SK-N-SH (cell line): ENCODE data around the gene FKBP8. TPM values are rescaled to one million over a fixed set of nuclear protein-coding genes. Genes with fewer than 3 reads are reported as not detected.

Source experiments
- CTCF ChIA-PET: fragments of 300-600, 350-600 bp; formaldehyde crosslinking; extraction: SDS; loops from one replicate; lab custom pipeline; 2021; lab: Yijun Ruan, JAX
- POLR2A ChIA-PET: fragments of 350-600 bp; sonication (Branson Sonifier 250); formaldehyde crosslinking; extraction: SDS; loops from one replicate; lab custom pipeline; 2020; ENCODE audit warnings: antibody characterized with exemption, inconsistent platforms; lab: Yijun Ruan, JAX
- DNase-seq: peaks from one replicate; pipeline ENCODE4 v3.0.0; 2012
- H2AFZ ChIP-seq: fragments of 200-600 bp; sonication (generic); 2 replicates; pipeline ENCODE4 v1.8.1; 2016; ENCODE audit warnings: antibody characterized with exemption, mild to moderate bottlenecking, low read depth
- H3F3A ChIP-seq: fragments of 200-600 bp; sonication (generic); replicated peaks from 2 replicates; pipeline ENCODE3; 2016; ENCODE audit warnings: antibody characterized with exemption, mild to moderate bottlenecking; ENCODE audit not compliant: insufficient read depth
- H3K27ac ChIP-seq, 2 experiments: fragments of 200-500 bp in 1 of 2; fragments of 200-600 bp in 1 of 2; sonication (Bioruptor generic) in 1 of 2; sonication (generic), shearing (Covaris generic) in 1 of 2; 2 replicates each; pipeline versions ENCODE4 v1.5.1 to v1.6.1; 2014 to 2016; ENCODE audit warnings: low read depth in 2 of 2, inconsistent platforms in 1 of 2, low read length in 1 of 2, mild to moderate bottlenecking in 1 of 2, mixed read lengths in 1 of 2
- H3K27me3 ChIP-seq: fragments of 200-600 bp; sonication (generic), shearing (Covaris generic); 2 replicates; pipeline ENCODE4 v1.6.1; 2016; ENCODE audit warnings: mixed run types; ENCODE audit not compliant: insufficient read depth
- H3K36me3 ChIP-seq, 2 experiments: fragments of 200-500 bp in 1 of 2; fragments of 200-600 bp in 1 of 2; sonication (Bioruptor generic) in 1 of 2; sonication (generic) in 1 of 2; replicated peaks in 1 of 2; 2 replicates each; pipeline versions ENCODE3 to v1.5.1; 2014 to 2016; ENCODE audit warnings: low read length in 1 of 2, mild to moderate bottlenecking in 1 of 2; ENCODE audit not compliant: insufficient read depth in 2 of 2, control insufficient read depth in 1 of 2
- H3K4me1 ChIP-seq, 2 experiments: fragments of 200-500 bp in 1 of 2; fragments of 200-600 bp in 1 of 2; sonication (Bioruptor generic) in 1 of 2; sonication (generic), shearing (Covaris generic) in 1 of 2; 2 replicates each; pipeline versions ENCODE4 v1.5.1 to v1.6.1; 2014 to 2016; ENCODE audit warnings: low read depth in 1 of 2, low read length in 1 of 2, mixed run types in 1 of 2; ENCODE audit not compliant: insufficient read depth in 2 of 2, control insufficient read depth in 1 of 2
- H3K4me2 ChIP-seq: fragments of 200-600 bp; sonication (generic), shearing (Covaris generic); 2 replicates; pipeline ENCODE4 v1.6.1; 2017; ENCODE audit warnings: mixed run types
- H3K4me3 ChIP-seq, 2 experiments: fragments of 200-500 bp in 1 of 2; fragments of 200-600 bp in 1 of 2; sonication (Bioruptor generic) in 1 of 2; sonication (generic), shearing (Covaris generic) in 1 of 2; 2 replicates each; pipeline versions ENCODE4 v1.5.1 to v1.8.1; 2014 to 2016; ENCODE audit warnings: low read depth in 2 of 2, inconsistent platforms in 1 of 2, low read length in 1 of 2, mild to moderate bottlenecking in 1 of 2, mixed read lengths in 1 of 2, moderate library complexity in 1 of 2
- H3K79me2 ChIP-seq: fragments of 200-600 bp; sonication (generic); 2 replicates; pipeline ENCODE4 v1.8.1; 2017; ENCODE audit warnings: mild to moderate bottlenecking; ENCODE audit not compliant: insufficient read depth
- H3K9ac ChIP-seq: fragments of 200-600 bp; sonication (generic); 2 replicates; pipeline ENCODE4 v1.6.1; 2017; ENCODE audit warnings: mixed run types
- H3K9me2 ChIP-seq: fragments of 200-600 bp; sonication (generic); 2 replicates; pipeline ENCODE4 v1.6.1; 2017; ENCODE audit warnings: mixed run types
- H3K9me3 ChIP-seq: fragments of 200-600 bp; sonication (generic); 2 replicates; pipeline ENCODE4 v1.6.1; 2017; ENCODE audit warnings: mixed run types, mild to moderate bottlenecking, moderate library complexity
- H4K20me1 ChIP-seq: fragments of 200-600 bp; sonication (generic); 2 replicates; pipeline ENCODE4 v1.6.1; 2017; ENCODE audit warnings: mild to moderate bottlenecking, mixed run types; ENCODE audit not compliant: insufficient read depth
- CHD2 ChIP-seq: fragments of 150-350 bp; IDR thresholded peaks from 2 replicates; pipeline ENCODE4 v1.6.1; 2018; ENCODE audit warnings: low read length; ENCODE audit not compliant: partially characterized antibody
- ELF1 ChIP-seq: IDR thresholded peaks from 2 replicates; pipeline ENCODE4 v1.4.0; 2012
- EP300 ChIP-seq, 2 experiments: IDR thresholded peaks; 2 replicates each; pipeline versions ENCODE4 v1.4.0 to v1.6.1; 2012; ENCODE audit warnings: borderline replicate concordance in 1 of 2, low read depth in 1 of 2, low read length in 1 of 2
- EZH2phosphoT487 ChIP-seq: fragments of 200-600 bp; sonication (generic); IDR thresholded peaks from 2 replicates; pipeline ENCODE4 v1.6.1; 2017; ENCODE audit warnings: low read depth, mixed run types, mild to moderate bottlenecking, antibody characterized with exemption, moderate library complexity, borderline replicate concordance
- FOSL2 ChIP-seq: IDR thresholded peaks from 2 replicates; pipeline ENCODE4 v1.4.0; 2012; ENCODE audit warnings: low read depth, mild to moderate bottlenecking, moderate library complexity, borderline replicate concordance
- FOXM1 ChIP-seq: IDR thresholded peaks from 2 replicates; pipeline ENCODE4 v1.4.0; 2012; ENCODE audit warnings: low read depth, mild to moderate bottlenecking
- GABPA ChIP-seq: IDR thresholded peaks from 2 replicates; pipeline ENCODE4 v1.4.0; 2012; ENCODE audit warnings: low read depth, mild to moderate bottlenecking
- GATA2 ChIP-seq: sonication (generic); formaldehyde crosslinking; IDR thresholded peaks from 2 replicates; pipeline ENCODE4 v1.5.0; 2020; ENCODE audit warnings: mild to moderate bottlenecking, missing genetic modification reagents
- JUND ChIP-seq: IDR thresholded peaks from 2 replicates; pipeline ENCODE4 v1.4.0; 2012
- MAX ChIP-seq: IDR thresholded peaks from 2 replicates; pipeline ENCODE4 v1.4.0; 2012; ENCODE audit warnings: low read depth
- MEF2A ChIP-seq: IDR thresholded peaks from 2 replicates; pipeline ENCODE4 v1.4.0; 2012; ENCODE audit warnings: low read depth, borderline replicate concordance
- MXI1 ChIP-seq: IDR thresholded peaks from 2 replicates; pipeline ENCODE4 v1.6.1; 2012; ENCODE audit warnings: mild to moderate bottlenecking, low read depth, low read length, improper control_type of control experiment
- NFIC ChIP-seq: IDR thresholded peaks from 2 replicates; pipeline ENCODE4 v1.4.0; 2012; ENCODE audit warnings: borderline replicate concordance
- POLR2AphosphoS5 ChIP-seq: IDR thresholded peaks from 2 replicates; pipeline ENCODE4 v1.6.1; 2012; ENCODE audit warnings: low read depth, low read length
- RAD21 ChIP-seq: IDR thresholded peaks from 2 replicates; pipeline ENCODE4 v1.6.1; 2012; ENCODE audit warnings: mild to moderate bottlenecking, low read length
- RCOR1 ChIP-seq: fragments of 150-350 bp; IDR thresholded peaks from 2 replicates; pipeline ENCODE4 v1.6.1; 2017; ENCODE audit warnings: antibody characterized with exemption, low read length
- RFX5 ChIP-seq: IDR thresholded peaks from 2 replicates; pipeline ENCODE4 v1.6.1; 2012; ENCODE audit warnings: mild to moderate bottlenecking, improper control_type of control experiment, low read length
- RXRA ChIP-seq: IDR thresholded peaks from 2 replicates; pipeline ENCODE4 v1.4.0; 2012; ENCODE audit warnings: low read depth, mild to moderate bottlenecking, borderline replicate concordance
- SIN3A ChIP-seq: IDR thresholded peaks from 2 replicates; pipeline ENCODE4 v1.6.1; 2012; ENCODE audit warnings: low read depth, mild to moderate bottlenecking, low read length, moderate library complexity, borderline replicate concordance
- SMC3 ChIP-seq: IDR thresholded peaks from 2 replicates; pipeline ENCODE4 v1.6.1; 2012; ENCODE audit warnings: low read depth, low read length, improper control_type of control experiment
- TAF1 ChIP-seq: IDR thresholded peaks from 2 replicates; pipeline ENCODE4 v1.6.1; 2012; ENCODE audit warnings: low read depth, mild to moderate bottlenecking, low read length, moderate library complexity, borderline replicate concordance
- TCF12 ChIP-seq: IDR thresholded peaks from 2 replicates; pipeline ENCODE4 v1.4.0; 2012
- TEAD4 ChIP-seq: IDR thresholded peaks from 2 replicates; pipeline ENCODE4 v1.4.0; 2012; ENCODE audit warnings: mild to moderate bottlenecking, borderline replicate concordance; ENCODE audit not compliant: insufficient read depth
- YY1 ChIP-seq: IDR thresholded peaks from 2 replicates; pipeline ENCODE4 v1.4.0; 2012; ENCODE audit warnings: low read depth, mild to moderate bottlenecking
- WGBS: methylation state at CpG from one replicate; pipeline ENCODE4 v1.1.6; 2017; ENCODE audit warnings: low lambda C conversion rate; 5-methylcytosine and 5-hydroxymethylcytosine counted together
- polyA plus RNA-seq, 3 experiments: library from polyadenylated mRNA; depleted of rRNA; stranded (reverse); fragments of >200 nt; gene quantifications; 2 replicates each; pipeline ENCODE4 v1.2.3, GENCODE V29; 2012
- TF ChIP-seq, protein P1 (sequence below): IDR thresholded peaks from 2 replicates; pipeline ENCODE4 v1.4.0; 2012; ENCODE audit warnings: low read depth, borderline replicate concordance
- TF ChIP-seq, protein P2 (sequence below): fragments of 200-600 bp; sonication (generic); IDR thresholded peaks from 2 replicates; pipeline ENCODE4 v1.6.1; 2017; ENCODE audit warnings: antibody characterized with exemption, mild to moderate bottlenecking, moderate library complexity
- TF ChIP-seq, protein P3 (sequence below): fragments of 150-350 bp; IDR thresholded peaks from 2 replicates; pipeline ENCODE4 v1.6.1; 2017; ENCODE audit warnings: antibody characterized with exemption, low read length, low read depth, borderline replicate concordance
- TF ChIP-seq, protein P4 (sequence below): IDR thresholded peaks from 2 replicates; pipeline ENCODE4; 2012

The FKBP8 gene
- polyA plus RNA-seq, 1 of the 3 experiments (the other 2 are of a cell fraction): 273 TPM

DNA sequence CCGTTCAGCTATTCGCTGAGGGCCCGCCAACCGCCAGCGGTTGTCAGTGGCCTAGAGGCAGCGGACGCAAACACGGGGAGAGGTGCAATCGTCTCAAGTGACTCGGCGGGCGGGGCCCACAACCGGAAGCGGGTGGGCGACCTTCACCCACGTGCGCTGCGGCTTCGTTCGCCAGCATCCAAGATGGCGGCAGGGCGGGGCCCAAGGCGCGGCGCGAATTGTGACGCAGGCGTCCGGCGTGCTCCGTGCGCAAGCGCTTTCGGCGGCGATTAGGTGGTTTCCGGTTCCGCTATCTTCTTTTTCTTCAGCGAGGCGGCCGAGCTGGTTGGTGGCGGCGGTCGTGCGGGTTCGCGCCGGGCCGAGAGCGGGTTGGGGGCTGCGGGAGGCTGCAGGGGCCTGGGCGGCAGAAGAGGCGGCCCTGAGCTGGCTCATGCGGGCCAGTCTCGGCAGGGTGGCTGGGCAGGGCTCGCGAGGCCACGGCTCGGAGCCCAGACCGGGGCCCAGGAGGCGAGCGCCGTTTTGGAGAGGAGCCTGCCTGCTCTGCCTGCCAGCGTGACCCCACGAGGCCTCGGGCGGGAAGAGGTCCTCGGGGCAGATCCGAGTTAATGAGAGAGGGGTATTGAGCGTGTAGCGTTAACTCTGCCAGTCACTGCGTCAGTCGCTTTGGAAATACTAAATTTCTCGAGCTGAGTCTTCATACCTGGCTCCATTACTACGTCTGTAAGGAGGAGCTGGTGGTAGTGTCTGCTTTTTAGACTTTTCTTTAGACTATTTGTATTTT lies 28.4 kb upstream of the FKBP8 start, which contains the start of gene UBA52:
Gene UBA52, plus strand, starts transcription at position 294 of the 781 bp plus-strand sequence. CDS start 1,444 bp downstream, outside the sequence.
- peak; percentile 96 for DNase-seq
- Histone ChIP-seq H2AFZ (peak within 1 kb of the TSS; percentile 82), H3K9me3 (no peaks in the 10 kb centered on the region), H3K4me3 (peak within 1 kb of the TSS; percentile 64 to 86), H3K9ac (peak within 1 kb of the TSS; percentile 95), H3K27ac (peak within 1 kb of the TSS; percentile 74 to 76), H3F3A (peaks cover 38% of the 10 kb centered on the region), H4K20me1 (peaks cover 33% of the 10 kb centered on the region), H3K4me2 (peak within 1 kb of the TSS; percentile 95), H3K36me3 (peaks cover 40 to 51% of the 10 kb centered on the region in 2 experiments), H3K4me1 (peaks cover 10 to 16% of the 10 kb centered on the region in 2 experiments; a peak in 3 of 4 replicates), H3K27me3 (no peaks in the 10 kb centered on the region), H3K9me2 (no peaks in the 10 kb centered on the region), H3K79me2 (peaks cover 30% of the 10 kb centered on the region)
- POLR2A ChIA-PET: interaction anchor here (0.8 to 2.3 kb wide), 9 partner anchors 10 to 348 kb away, joined by 3 to 20 read pairs (median 6); partner anchors contain the start of genes COPE, DDX49, KXD1 and REX1BD
- CTCF ChIA-PET: interaction anchor here (0.9 to 4.2 kb wide), 12 partner anchors 9 to 605 kb away, joined by 3 to 45 read pairs (median 4); partner anchors contain the start of genes KXD1 and REX1BD
- WGBS: under 1% methylated on average over 29 of the region's 75 CpGs
- TF ChIP-seq TAF1 (peak; percentile 96), MXI1 (peak; percentile 100), YY1 (peak; percentile 99), TCF12 (no peak), POLR2AphosphoS5 (peak; percentile 96), GATA2 (CRISPR knock-in tag) (no peak), EZH2phosphoT487 (no peak), TEAD4 (no peak), EP300 (IDR thresholded peaks at IDR 0.05; ENCODE audit: borderline replicate concordance in 1 of 2, low read depth in 1 of 2, low read length in 1 of 2) (no peak; a peak in 1 of 4 replicates), ELF1 (peak; percentile 99), MEF2A (no peak), FOXM1 (no peak), SIN3A (peak; percentile 96), NFIC (no peak), JUND (no peak; the same call in 1 of the 2 replicates), MAX (peak; percentile 100), RFX5 (peak; percentile 38; the same call in 1 of the 2 replicates), CHD2 (peak; percentile 77), SMC3 (0 out of 2 replicates have a peak, but pooled peaks have one; percentile 5), RXRA (no peak), GABPA (peak; percentile 87), FOSL2 (no peak; the same call in 1 of the 2 replicates), RAD21 (no peak), RCOR1 (no peak)
- TF ChIP-seq, protein P1, sequence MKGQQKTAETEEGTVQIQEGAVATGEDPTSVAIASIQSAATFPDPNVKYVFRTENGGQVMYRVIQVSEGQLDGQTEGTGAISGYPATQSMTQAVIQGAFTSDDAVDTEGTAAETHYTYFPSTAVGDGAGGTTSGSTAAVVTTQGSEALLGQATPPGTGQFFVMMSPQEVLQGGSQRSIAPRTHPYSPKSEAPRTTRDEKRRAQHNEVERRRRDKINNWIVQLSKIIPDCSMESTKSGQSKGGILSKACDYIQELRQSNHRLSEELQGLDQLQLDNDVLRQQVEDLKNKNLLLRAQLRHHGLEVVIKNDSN: peak; percentile 95
- TF ChIP-seq, protein P2, sequence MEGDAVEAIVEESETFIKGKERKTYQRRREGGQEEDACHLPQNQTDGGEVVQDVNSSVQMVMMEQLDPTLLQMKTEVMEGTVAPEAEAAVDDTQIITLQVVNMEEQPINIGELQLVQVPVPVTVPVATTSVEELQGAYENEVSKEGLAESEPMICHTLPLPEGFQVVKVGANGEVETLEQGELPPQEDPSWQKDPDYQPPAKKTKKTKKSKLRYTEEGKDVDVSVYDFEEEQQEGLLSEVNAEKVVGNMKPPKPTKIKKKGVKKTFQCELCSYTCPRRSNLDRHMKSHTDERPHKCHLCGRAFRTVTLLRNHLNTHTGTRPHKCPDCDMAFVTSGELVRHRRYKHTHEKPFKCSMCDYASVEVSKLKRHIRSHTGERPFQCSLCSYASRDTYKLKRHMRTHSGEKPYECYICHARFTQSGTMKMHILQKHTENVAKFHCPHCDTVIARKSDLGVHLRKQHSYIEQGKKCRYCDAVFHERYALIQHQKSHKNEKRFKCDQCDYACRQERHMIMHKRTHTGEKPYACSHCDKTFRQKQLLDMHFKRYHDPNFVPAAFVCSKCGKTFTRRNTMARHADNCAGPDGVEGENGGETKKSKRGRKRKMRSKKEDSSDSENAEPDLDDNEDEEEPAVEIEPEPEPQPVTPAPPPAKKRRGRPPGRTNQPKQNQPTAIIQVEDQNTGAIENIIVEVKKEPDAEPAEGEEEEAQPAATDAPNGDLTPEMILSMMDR: no peak
- TF ChIP-seq, protein P3, sequence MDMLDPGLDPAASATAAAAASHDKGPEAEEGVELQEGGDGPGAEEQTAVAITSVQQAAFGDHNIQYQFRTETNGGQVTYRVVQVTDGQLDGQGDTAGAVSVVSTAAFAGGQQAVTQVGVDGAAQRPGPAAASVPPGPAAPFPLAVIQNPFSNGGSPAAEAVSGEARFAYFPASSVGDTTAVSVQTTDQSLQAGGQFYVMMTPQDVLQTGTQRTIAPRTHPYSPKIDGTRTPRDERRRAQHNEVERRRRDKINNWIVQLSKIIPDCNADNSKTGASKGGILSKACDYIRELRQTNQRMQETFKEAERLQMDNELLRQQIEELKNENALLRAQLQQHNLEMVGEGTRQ: peak; percentile 70
- TF ChIP-seq, protein P4, sequence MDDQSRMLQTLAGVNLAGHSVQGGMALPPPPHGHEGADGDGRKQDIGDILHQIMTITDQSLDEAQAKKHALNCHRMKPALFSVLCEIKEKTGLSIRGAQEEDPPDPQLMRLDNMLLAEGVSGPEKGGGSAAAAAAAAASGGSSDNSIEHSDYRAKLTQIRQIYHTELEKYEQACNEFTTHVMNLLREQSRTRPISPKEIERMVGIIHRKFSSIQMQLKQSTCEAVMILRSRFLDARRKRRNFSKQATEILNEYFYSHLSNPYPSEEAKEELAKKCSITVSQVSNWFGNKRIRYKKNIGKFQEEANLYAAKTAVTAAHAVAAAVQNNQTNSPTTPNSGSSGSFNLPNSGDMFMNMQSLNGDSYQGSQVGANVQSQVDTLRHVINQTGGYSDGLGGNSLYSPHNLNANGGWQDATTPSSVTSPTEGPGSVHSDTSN: peak; percentile 7; the same call in 1 of the 2 replicates
